CD4-positive, alpha-beta T cell treated with Interleukin-12 subunit alpha and Interleukin-12 subunit beta, for 1 hour (primary cell): ENCODE measurements around the gene NEUROG2.
"Not testable (repeated sequence)": the region's sequence is repeated elsewhere in the genome, so short reads cannot be mapped to it uniquely, and the experiment has no call there.

Experiments used
- DNase-seq: peaks from one replicate; pipeline ENCODE4 v3.0.0-alpha.2; 2020

The NEUROG2 gene

DNA sequence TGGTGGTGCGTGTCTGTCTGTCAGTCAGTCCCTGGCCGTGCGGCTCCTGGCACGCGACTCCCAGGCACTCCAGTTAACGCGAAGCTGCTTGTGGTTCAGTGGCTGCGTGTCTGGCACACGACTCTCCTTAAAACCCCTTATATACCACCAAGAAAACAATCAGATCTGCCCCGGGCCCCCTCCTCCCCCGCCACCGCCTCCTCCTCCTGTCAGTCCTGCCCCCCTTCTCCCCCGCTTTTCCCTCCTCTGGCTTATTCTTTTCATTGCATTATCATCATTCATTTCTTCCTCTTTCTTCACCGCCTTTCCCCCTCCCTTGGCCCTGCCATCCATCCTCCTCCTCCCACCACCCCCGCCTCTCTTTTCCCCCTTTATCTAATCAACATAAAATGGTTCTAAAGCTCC lies at the start of gene NEUROG2:
TSS of gene NEUROG2 (minus strand) at position 115 of the 405 bp plus-strand sequence. CDS start 705 bp downstream, outside the sequence.
- no peak for DNase-seq

DNA sequence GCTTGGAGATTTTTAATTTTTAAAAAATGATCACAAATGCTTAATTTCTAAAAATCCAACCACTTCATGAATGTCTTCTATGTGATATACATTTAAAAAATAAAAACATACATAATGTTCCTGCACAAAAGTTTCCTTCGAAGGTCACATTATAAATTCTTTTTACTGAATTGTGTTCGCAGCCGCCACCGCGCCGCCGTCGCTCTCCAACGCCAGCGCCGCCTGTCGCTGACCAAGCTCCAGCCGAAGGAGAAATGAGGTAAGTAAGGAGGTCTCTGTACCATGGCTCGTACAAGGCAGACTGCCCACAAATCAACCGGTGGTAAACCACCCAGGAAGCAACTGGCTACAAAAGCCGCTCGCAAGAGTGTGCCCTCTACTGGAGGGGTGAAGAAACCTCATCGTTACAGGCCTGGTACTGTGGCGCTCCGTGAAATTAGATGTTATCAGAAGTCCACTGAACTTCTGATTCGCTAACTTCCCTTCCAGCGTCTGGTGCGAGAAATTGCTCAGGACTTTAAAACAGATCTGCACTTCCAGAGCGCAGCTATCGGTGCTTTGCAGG lies 48.8 kb upstream of the NEUROG2 start:
- DNase-seq = no peak

DNA sequence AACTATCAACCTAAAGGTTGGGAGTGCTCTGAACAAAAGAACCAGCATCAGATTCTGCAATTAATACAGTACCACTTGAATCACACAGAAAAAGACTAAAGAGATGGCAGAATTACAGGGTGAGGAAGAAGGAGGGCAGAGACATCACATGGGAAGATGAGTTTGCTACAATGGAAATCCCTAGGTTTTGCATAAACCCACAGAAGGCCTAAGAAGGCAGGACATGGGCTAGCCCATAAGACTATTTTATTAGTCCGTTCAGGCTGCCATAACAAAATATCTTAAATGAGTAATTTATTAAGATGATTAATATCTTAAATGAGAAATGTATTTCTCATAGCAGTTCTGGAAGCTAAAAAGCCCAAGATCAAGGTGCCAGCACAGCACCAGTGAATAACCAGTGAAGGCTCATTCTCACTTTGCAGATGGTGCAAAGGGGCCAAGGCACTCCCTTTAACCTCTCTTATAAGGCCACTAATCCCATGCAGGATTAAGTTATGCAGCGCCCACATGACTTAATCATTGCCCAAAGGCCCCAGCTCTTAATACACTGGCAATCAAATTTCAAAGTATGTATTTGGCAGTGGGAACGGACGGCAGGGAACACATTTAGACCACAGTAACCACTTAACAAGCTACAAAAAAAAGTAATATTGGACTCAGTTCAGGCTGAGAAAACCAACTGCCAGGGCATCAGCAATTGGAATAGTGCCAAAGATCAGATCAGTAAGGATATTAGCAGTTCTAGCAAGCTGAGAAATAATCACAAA lies 47.6 kb upstream of the NEUROG2 start:
- no peak for DNase-seq

DNA sequence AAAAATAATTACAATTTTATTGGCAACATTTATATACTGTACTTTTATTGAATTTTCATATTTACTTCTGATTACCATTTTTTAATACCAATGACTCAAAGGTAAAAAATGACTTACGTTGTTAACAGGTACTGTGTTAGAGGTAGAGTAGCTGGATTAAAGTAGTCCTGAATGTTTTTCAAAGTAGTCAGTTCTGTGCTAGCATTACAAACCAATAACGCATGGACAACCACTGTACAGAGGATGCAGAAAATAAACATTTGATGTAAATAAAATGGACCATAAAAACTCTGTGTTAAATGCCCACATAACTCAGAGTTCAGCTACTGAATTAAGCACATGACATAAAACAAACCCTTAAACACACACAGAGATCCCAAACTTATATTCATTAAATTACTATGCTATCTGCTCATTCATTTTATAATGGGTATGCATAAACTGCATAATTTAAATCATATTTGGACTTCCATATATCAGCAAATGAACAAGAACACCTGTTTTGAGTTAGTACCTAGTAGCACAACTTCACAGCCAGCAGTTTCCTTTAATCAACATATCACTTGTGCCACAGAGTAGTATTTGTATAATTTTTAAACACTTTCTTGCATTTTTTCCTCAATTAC lies 46.4 kb upstream of the NEUROG2 start:
- DNase-seq = no peak

DNA sequence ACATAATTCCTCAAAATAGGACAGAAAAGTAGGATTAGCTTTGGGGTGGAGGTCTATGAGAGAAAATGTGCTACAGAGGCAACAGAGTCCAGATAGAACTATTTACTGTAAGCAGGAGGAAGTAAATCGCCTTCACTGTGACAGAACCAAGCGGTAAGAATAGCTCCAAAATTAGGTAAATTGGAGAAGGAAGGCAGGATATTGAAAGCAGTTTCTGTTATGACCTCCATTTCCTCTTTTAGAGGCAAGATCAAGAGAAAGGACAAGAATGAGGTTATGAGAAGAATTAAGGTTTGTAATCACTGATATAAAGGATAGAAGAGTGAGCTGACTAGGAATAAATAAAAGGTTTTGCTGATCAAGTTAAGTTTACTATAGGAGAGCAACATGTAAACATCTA lies 44.1 kb upstream of the NEUROG2 start:
- DNase-seq = no peak

DNA sequence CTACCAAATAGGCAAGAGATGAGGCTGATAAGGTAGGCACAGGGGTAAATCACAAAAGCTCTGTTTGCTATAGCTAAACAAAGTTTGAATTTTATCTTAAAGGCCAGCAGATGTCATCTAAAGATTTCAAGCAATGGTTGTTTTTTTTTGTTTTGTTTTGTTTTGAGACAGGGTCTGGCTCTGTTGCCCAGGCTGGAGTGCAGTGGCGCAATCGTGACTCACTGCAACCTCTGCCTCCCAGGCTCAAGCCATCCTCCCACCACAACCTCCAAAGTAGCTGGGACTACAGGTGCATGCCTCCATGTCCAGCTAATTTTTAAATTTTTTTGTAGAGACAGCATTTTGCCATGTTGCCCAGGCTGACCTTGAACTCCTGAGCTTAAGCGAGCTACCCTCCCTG lies 43.1 kb upstream of the NEUROG2 start:
- no peak for DNase-seq

DNA sequence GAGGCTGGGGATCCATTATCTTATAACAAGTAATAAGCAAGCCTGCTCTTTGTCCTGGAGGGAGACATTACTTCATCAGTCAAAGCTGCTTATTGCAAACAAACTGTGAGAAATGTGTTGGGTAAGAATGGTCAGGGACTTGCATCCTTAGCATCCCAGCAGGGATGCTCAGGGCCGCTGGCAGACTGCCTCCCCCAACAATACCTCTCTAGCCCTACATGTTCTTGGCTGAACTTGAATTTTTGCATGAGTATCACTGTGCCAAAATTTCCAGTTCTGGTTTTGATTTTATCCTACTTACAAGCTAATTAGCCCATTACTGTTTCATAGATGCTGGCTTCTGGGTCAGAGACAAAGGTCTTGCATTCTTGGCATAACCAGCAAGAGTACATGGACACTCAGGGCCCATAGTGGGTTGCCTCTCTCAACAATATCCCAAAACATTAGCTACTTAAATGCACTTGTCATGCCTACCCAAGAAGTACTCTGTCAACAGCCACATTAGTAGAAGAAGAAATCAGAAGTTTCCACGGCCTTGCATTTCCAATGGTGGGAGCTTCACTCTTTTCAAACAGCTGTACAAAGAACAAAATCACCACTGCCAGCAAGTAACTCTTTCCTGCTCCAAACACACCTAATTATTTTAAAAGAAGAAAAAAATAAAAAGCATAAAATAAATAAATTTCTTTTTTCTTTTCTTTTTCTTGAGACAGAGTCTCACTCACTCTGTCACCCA lies 41.9 kb upstream of the NEUROG2 start:
- DNase-seq = no peak

DNA sequence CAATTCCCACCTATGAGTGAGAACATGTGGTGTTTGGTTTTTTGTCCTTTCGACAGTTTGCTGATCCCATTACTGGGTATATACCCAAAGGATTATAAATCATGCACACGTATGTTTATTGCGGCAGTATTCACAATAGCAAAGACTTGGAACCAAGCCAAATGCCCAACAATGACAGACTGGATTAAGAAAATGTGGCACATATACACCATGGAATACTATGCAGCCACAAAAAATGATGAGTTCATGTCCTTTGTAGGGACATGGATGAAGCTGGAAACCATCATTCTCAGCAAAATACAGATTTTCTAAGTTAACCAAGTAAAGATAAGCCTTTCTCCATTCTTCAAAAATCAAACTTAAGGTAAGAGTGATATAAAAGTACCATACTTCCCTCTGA lies 38.3 kb upstream of the NEUROG2 start:
- DNase-seq = not testable (repeated sequence)

DNA sequence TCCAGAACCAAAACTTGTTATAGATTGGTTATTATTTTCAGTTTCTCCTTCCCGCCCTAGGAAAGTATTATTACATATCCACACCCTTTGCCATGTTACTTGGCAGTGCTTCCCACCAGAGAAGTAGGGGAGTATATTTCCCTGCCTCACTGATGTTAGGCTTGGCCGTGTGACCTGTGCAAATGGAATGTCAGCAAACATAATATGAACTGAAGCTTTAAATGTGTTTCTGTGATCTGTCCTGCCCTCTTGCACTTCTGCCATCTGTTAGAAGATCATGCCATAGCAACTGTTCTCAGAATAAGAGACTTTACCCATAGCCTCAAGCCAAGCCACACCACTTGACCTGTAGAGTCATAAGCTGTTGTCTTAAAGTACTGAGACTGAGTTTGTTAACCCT lies 36.7 kb upstream of the NEUROG2 start:
- DNase-seq = no peak

DNA sequence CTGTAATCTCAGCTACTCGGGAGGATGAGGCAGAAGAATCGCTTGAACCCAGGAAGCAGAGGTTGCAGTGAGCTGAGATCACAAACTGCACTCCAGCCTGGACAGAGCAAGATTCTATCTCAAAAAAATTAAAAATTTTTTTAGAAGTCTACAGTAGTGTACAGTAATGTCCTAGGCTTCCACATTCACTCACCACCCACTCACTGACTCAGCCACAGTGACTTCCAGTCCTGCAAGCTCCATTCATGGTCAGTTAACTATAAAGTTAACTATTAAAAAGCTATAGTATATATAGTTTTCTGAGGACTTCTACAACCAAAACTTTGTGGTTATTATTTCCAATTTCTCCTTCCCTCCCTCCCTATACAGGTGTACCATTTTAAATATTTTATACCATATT lies 34.7 kb upstream of the NEUROG2 start:
- DNase-seq = no peak

DNA sequence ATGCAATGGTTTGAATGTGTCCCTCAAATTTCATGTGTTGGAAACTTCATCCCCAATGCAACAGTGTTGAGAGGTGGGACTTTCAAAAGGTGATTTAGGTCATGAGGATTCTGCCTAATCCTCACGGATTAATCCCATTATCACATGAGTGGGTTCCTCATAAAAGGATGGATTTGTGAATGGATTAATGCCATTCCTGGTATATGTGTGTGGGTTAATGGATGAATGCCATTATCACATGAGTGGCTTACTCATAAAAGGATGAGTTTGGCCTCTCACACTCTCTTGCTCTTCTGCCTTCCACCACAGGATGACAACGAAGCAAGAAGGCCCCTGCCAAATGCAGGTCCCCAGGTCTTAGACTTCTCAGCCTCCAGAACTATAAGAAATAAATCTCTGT lies 30.5 kb upstream of the NEUROG2 start:
- no peak for DNase-seq

DNA sequence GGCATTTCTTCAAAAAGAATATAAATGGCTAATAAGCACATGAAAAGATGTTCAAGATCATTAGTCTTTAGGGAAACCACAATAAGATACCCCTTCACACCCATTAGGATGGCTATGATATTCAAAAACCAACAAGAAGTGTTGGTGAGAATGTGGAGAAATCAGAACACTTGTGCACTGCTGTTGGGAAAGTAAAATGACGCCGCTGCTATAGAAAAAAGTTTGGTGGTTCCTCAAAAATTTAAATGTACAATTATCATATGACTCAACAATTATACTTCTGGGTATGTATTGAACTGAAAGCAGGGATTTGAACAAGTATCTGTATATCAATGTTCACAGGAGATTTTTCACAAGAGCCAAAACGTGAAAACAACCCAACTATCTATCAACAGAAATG lies 29.4 kb upstream of the NEUROG2 start:
- no peak for DNase-seq

DNA sequence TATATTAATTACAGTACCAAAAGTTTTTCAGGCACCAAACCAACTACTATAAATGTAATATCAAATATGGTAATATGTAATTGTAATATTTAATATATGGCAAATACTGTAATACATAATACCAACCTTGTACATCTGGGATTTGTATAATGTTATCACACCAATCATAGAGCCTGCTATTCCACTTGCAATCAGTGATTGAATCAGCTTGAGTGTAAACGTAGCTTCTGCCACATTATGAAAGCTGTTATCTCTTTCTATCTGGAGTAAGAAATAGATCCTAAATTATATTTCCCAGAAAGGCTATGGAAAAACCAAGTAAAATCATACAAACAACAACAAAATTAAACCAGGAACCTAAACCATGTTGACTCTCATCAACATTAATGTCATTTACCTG lies 24.7 kb upstream of the NEUROG2 start:
- DNase-seq = no peak

DNA sequence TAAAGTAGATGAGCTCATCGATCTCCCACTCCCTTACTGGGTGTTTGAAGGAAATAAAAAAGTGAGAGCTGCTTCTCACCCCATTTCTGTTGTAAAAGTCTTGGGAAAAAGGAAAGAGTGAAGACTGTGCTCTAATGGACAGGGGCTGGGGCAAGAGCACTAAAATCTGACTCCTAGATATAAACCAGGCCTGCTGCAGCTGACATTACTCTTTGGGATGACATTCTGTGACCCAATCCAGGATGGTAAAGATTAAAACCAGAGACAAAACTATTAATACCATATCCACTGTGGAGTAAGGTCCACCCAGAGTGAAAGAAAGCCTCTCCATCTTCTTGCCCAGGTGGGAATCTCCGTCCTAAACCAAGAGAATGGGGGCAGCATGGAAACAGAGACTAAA lies 20.1 kb upstream of the NEUROG2 start:
- no peak for DNase-seq

DNA sequence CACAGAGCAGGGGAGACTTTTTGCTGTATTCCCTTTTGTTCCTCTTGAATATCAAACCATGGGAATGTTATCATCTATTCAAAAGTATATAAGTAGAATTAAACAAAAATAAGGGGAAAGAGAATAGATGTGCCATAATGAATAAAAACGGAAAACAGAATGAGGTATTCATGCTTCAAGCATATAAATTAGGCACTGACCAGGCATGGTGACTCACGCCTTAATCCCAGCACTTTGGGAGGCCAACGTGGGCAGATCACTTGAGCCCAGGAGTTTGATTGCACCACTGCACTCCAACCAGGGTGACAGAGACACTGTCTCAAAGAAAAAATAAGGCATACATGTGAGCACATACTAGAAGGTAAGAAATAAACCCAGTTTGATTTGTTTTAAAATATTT lies 16.3 kb upstream of the NEUROG2 start:
- DNase-seq = no peak

DNA sequence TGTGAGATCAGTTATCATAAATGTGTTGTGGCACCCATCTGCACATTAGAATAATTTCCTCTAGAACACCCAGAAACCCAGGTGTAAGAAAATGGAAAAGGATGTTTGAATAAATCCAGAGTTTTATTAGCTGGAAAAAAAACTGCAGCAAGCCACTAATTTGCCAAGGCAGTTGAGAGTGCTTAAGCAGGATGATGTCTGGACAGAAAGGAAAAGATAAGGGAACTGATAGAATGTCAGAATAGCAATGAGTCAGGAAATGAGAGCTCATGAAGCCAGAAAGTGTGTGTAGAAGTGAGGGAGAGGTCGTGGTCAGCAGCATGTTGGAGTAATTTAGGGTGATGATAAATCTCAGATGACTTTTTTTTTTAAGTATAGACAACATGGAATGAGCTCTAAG lies 15.2 kb upstream of the NEUROG2 start:
- DNase-seq = no peak

DNA sequence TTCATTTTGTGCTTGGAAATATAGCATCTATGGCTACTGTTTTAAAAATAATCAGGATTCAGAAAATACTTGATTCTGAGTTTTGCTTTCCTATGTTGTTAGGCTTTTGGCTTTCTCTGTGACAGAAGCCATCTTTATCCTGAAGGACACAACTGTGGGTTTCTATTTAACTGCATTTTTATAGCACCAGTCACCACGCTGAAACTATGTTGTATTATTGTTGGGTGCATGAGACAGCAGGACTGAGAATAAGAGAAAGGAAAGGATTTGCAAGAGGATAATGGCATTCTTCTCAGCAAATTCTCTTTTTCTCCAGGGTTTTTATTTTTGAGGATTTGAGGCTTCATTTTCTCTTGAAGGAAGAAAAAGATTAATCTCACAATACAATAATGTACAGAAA lies 10.1 kb upstream of the NEUROG2 start:
- no peak for DNase-seq

DNA sequence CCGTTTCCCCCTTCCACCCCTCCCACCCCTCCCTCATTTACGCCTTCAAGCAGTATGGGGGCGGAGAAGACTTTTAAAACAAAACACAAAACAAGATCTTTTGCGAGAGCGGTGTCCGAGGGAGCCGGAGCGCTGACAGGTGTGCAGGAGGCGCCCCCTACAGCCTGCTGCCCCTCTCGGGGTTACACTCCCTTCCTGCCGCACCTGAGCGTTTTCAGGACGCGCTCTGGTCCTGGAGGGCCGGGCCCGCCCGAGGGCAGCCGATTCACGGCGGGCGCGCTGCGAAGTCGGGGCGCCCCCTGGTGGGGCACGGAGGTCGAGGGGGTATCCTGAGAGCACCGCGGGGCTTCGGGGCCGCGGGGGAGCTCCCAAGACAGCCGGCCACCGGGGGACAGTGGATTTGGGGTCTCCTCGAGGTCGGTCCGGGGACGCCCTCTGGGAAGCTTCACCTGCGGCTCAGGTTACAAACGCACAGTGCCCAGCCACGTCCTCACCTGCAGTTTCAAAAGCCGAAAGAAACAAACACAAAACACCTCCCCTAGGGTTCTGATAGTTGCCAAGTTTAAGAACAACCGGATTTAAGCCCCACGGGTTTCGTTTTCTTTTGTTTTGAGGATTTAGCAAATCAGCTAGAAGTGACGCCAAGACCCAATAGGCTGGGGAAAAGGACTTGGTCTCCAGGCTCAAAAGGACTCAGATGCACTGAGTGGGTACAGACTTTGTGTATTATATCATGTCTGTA lies 8.0 kb upstream of the NEUROG2 start:
- peak; percentile 77 for DNase-seq

DNA sequence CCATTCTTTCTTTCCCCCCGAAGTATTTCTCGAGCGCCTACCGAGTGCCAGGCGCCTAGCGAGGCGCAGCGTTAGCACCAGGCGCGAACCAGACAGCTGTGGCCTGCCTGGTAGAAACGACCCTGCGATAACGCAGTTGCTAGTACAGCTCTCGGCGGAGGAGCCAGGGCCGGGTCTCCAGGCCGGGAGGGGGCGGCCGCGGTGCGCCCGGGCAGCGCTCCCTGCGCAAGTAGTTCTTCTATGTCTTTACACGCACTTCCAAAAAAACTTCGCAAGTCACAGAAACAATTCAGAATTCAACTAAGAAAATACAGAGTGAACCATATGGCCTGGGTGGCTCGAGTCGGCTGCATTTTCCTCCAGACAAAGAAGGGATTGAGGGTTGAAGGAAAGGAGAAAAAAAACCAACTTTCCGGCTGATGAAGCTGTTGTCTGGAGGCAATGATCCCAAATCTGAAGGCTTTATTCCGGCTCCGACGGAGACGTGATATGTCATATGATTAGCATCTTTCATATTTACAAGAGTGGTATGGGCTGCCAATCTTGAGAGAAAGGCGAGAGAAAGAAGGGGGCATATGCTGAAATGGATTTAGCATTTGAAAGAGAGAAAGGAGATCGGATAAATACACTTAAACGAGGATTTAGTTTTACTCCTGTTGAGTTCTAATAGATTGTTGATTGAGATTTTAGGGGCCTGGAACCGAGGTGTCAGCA lies 7.2 kb upstream of the NEUROG2 start:
- DNase-seq = peak; percentile 50

DNA sequence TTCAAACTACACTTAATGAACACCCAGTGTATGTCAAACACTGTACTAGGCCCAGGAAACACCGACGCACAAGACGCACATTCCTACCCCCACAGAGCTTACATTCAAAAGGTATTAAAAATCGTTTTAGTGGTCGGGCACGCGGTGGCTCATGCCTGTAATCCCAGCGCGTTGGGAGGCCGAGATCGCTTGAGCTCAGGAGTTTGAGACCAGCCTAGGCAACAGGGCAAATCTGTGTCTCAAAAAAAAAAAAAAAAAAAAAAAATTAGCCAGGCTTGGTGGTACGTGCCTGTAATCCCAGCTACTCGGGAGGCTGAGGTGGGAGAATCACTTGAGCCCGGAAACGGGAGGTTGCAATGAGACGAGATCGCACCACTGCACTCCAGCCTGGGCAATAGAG lies 6.5 kb upstream of the NEUROG2 start:
- DNase-seq = not testable (repeated sequence)

DNA sequence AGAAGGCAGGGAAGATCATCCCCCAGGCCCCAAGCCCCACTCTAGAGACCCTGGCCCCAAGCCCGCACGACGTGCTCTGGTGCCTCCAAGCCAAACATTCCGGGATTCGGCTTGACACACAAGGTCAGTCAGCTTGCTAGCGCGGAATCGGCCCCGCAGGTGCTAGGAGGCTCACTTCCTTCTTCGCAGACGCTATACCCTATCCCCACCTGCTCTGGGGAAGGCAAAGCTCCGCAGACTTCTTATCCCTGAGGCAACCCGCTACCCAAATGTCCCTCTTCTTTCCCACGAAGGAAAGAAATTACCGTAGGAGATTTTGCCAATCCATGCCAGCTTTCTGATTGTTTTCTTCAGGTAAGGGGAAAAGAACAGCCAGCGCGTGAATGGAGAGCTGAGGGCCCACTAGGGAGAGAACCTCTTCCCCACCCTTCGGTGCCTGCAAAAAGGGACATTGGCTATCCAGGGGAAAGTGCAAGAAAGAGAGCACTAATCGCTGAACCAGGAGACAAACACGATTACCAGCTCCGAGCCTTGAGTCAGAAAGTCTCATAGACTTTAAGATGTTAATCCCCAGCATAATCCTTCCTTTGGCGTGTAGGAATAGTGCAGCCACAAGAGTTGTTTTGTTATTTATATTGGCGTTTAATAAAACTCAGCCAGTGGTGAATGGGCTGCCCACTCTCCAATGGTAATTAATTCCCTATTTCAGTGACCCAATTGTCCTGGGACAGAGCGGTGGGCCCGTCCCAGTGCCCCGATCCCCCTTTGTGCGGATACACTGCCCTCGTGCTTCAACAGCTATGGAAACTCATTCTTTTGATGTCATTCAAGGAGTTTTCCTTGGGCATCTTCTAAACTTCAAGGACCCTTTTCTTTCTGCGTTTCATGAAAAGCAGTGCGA lies 5.4 kb upstream of the NEUROG2 start:
- DNase-seq = no peak
